NCI-H510A (cell line): ENCODE results near the gene FSTL3.
"Not testable (repeated sequence)": the region's sequence is repeated elsewhere in the genome, so short reads cannot be mapped to it uniquely, and the experiment has no call there.

Experiments used
- DNase-seq: peaks from one replicate; lab custom pipeline; 2025; lab: John Stamatoyannopoulos, UW

Gene FSTL3

DNA sequence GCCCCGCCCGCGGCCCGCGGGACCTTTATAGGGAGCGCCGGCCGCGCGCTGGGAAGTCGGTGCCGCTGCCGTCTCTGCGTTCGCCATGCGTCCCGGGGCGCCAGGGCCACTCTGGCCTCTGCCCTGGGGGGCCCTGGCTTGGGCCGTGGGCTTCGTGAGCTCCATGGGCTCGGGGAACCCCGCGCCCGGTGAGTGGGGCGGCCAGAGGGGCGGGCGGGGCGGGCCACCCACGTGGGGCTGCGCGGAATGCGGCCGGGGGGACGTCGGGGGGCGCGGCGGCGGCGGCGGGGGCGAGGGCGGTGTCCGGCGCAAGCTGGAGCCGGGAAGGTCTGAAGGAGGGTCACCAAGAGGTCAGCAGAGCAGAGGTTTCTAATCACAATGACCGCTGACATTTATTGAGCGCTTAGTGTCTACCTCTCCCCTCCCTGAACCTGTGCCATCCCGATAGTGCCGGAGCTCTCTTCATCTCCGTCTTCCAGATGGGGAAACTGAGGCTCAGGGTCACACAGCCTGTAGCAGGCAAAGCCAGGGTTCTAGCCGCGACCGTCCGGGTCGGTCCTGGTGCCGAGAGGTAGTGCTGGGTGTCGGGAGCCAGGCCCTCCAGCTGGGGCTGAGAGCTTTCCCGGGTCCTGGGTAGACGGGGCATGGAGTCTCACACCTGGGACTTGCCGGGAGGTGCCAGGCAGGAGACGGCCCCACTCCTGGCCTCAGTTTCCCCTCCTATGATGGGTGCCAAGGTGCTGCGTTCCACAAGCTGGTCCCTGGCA is at the start of gene FSTL3:
Gene FSTL3 (plus strand): TSS at position 54 of the 767 bp plus-strand sequence. CDS start 32 bp downstream, at position 86.
- no peak for DNase-seq

DNA sequence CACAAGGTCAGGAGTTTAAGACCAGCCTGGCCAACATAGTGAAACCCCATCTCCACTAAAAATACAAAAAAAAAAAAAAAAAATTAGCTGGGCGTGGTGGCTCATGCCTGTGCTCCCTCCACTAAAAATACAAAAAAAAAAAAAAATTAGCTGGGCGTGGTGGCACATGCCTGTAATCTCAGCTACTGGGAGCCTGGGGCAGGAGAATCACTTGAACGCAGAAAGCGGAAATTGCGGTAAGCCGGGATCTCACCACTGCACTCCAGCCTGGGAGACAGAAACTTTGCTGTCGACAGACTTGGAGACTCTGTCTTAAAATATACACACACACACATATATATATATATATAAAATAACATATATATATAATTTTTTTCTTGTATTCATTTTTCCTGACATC is 49.6 kb upstream of the FSTL3 start:
- not testable (repeated sequence) for DNase-seq

- DNase-seq: no peak
Measured at GRCh38 chr19:628168-628567, 48.0 kb upstream of the FSTL3 start.

DNA sequence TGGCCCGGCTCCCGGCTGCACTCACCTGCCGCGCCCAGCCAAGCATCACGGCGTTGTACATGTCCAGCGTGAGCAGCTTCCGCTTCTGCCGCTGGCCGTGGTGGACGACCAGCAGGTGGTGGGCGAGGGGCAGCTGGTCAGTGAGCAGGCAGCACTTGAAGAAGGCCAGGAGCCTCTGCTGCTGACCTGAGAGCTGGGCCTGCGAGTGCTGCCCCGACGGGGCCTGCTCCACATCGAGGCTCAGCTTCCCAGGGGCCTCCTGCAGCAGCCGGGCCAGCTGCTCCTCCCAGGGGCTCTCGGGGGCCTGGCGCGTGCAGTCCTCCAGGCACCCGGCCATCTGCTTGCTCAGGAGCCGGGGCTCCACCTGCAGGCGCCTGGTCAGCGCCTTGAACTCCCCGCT is 46.7 kb upstream of the FSTL3 start:
- DNase-seq: not testable (repeated sequence)

- DNase-seq: no peak
Measured at GRCh38 chr19:629961-630714, 46.1 kb upstream of the FSTL3 start.

DNA sequence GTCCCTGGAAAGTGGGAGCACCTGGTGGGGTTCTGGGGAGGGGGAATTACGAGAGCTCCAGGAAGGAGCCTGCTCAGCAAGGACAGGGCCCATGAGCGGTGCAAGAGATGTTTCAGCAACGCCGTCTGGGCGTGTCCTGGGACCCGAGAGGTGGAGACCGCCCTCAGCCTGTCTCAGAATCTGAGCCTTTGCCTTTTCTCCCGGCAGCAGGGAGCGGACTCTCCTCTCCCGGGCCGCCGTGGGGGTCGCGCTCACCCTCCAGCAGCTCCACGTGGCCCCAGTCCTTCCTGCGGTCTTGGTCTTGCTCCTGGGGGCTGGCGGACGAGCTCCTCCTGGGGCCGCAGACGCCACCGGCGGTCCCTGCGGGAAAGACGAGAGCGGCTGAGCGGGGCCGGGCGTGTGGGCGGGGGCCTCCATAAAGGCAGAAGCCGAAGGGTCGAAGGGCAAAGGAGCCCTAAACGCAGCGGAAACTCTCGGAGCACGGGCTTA is 43.6 kb upstream of the FSTL3 start:
- no peak for DNase-seq

- DNase-seq: peak; percentile 87
Measured at GRCh38 chr19:633068-633785, 43.0 kb upstream of the FSTL3 start, which contains the start of gene POLRMT. Gene POLRMT (minus strand): TSS chr19:633537. CDS start chr19:633512, 25 bp downstream.

DNA sequence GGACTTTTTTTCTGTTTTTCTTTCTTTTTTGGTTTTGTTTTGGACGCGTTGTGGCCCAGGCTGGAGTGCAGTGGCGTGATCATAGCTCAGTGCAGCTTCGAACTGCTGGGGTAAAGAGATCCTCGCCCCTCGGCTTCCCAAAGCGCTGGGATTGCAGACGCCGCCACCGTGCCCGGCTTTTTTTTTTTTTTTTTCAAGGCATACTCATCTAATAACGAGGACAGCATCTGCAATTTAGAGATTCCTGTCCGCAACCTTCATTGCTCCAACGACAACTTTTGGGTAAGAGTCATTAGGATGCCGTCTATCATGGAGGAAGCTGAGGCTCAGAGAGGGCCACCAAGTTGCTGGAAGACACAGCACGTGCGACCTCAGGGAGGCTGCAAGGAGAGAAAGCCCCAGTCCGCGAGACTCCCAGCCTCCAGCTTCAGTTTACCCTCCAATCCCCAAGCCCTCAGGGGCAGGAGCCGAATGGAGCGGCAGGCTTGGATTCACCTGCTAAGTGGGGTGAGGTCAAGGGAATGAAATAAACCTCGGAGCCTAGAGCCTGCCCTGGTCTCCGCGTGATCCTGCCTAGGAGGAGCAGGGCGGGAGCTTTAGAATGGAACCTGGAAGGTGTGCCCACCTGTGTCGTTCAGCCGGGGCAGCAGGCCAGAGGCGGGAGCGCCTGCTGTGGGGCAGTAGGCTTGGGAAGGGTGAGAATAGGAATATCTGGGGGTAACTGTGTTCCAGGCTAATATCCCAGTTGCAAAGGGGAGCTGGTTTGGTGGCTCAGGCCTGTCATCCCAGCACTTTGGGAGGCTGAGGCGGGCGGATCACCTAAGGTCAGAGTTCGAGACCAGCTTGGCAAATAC is 42.2 kb upstream of the FSTL3 start:
- no peak for DNase-seq

DNA sequence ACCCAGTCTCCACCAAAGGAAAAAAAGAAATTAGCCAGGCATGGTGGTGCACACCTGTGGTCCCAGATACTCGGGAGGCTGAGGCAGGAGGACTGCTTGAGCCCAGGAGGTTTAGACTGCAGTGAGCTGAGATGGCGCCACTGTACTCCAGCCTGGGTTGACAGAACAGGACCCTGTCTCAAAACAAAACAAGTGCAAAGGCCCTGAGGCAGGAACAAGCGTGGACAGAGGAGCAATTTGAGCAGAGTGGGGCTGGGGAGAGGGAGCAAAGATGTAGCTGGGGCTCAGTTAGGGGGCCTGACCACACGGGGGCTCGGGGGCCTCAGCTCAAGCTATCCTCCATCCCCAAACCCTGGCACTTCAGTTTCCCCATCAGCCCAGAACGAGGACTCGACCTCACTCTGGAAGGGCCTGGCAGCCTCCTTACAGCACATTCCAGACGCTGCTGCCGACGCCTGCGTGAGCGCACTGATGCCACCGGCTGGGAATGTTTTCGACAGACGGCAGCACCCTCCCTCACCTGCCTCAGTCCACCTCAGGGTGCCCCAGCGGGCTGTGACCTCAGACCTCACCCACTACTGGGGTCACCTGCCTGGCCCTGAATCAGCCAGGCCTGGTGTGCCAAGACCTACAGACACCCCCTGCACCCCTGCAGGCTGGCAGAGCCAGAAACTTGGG is 41.1 kb upstream of the FSTL3 start:
- DNase-seq: no peak

GRCh38 chr19:638906-639252 is 37.3 kb upstream of the FSTL3 start:
- no peak for DNase-seq

DNA sequence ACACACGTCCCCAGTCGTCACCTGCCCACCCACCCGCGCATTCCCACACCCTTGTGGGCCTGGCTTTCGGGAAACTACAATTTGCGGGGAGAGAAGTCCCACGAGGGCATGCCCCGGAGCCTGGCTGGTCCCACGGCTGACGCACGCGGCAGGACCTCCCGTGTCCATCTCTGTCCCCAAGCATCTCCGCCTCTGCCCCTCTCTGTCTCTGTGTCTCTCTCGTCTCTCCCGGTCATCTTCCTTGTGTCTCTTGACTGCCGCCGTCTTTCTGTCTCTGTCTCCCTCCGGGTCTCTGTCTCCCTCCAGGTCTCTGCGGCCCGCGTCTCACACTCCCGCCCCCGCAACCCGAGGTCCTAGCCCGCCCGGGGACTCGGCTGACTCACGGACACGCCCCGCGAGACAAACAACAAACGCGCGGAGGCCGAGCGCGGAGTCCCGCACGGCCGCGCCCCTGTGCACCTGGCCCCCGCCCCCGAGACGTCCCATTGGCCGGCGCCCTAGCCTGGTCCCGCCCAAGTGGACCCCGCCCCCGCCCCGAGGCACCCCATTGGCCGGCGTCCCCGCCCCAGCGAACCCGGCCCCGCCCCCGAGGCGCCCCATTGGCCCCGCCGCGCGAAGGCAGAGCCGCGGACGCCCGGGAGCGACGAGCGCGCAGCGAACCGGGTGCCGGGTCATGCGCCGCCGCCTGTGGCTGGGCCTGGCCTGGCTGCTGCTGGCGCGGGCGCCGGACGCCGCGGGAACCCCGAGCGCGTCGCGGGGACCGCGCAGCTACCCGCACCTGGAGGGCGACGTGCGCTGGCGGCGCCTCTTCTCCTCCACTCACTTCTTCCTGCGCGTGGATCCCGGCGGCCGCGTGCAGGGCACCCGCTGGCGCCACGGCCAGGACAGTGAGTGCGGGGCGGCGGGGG is 36.7 kb upstream of the FSTL3 start, which contains the start of gene FGF22:
Gene FGF22 (plus strand): TSS at position 627 of the 908 bp plus-strand sequence. CDS start 47 bp downstream, at position 674.
- peak; percentile 76 for DNase-seq

DNA sequence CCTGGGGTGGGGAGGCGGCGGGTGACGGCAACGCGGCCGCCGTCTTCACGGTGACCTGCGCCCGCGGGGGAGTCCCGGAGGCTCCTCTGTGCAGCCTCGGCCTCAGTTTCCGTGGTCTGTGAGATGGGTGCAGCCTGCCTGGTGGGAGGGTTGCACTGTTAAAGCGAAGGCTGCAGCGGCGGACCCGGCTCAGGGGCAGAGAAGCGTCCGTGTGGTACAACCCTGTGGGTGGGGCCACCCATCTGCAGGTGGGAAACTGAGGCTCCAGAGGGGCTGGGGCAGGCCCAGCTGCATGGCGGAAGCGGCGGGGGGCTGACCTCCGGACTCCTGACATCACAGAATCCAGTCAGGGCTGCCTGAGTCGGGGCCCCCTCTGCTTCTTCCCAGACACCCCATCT is 36.0 kb upstream of the FSTL3 start:
- DNase-seq: no peak

GRCh38 chr19:640606-641189 is 35.5 kb upstream of the FSTL3 start:
- DNase-seq: no peak

- DNase-seq: no peak
Measured at GRCh38 chr19:641702-642101, 34.5 kb upstream of the FSTL3 start.

GRCh38 chr19:642767-643727 is 33.1 kb upstream of the FSTL3 start:
- no peak for DNase-seq

GRCh38 chr19:643736-644135 is 32.5 kb upstream of the FSTL3 start:
- no peak for DNase-seq

GRCh38 chr19:644363-644762 is 31.8 kb upstream of the FSTL3 start:
- no peak for DNase-seq

GRCh38 chr19:644789-645188 is 31.4 kb upstream of the FSTL3 start:
- DNase-seq: no peak
